A673 (cell line): ENCODE data around the gene LHFPL2. TPM values are rescaled to one million over a fixed set of nuclear protein-coding genes. Genes with fewer than 3 reads are reported as not detected.

ENCODE experiments used
- BruUV-seq: library from RNA; stranded (reverse); fragments of 400-500 nt; replicated peaks from 2 replicates; lab custom pipeline; 2021; lab: Mats Ljungman, UMichigan
- CTCF ChIA-PET: fragments of 300-600 bp; sonication (Branson Sonifier 250); formaldehyde crosslinking; loops from one replicate; lab custom pipeline; 2022; ENCODE audit warnings: antibody characterized with exemption; lab: Charles Lee
- POLR2A ChIA-PET: fragments of 300-600 bp; sonication (Branson Sonifier 250); formaldehyde crosslinking; loops from one replicate; lab custom pipeline; 2022; ENCODE audit warnings: antibody characterized with exemption; ENCODE audit not compliant: low non-redundant PET; lab: Charles Lee
- DNase-seq: peaks from one replicate; pipeline ENCODE4 v3.0.0-alpha.2; 2015; ENCODE audit warnings: low spot score
- H3K27ac ChIP-seq: fragments of 200-600 bp; sonication (generic); 2 replicates; pipeline ENCODE4 v1.5.1; 2016; ENCODE audit warnings: mixed run types, low read depth, mild to moderate bottlenecking, mixed read lengths, antibody characterized with exemption, low read length; ENCODE audit not compliant: poor library complexity, severe bottlenecking
- H3K27me3 ChIP-seq: fragments of 200-600 bp; sonication (generic); replicated peaks from 2 replicates; pipeline ENCODE4 v1.6.1; 2017; ENCODE audit warnings: mixed run types, low read depth, mild to moderate bottlenecking, mixed read lengths, antibody characterized with exemption, low read length; ENCODE audit not compliant: insufficient read depth, poor library complexity
- H3K36me3 ChIP-seq: fragments of 200-600 bp; sonication (generic); 2 replicates; pipeline ENCODE4 v1.6.1; 2016; ENCODE audit warnings: mixed run types, mild to moderate bottlenecking, mixed read lengths, antibody characterized with exemption, low read length; ENCODE audit not compliant: insufficient read depth, poor library complexity, severe bottlenecking
- H3K4me1 ChIP-seq: fragments of 200-600 bp; sonication (generic); 2 replicates; pipeline ENCODE4 v1.6.1; 2017; ENCODE audit warnings: mixed run types, mild to moderate bottlenecking, mixed read lengths, antibody characterized with exemption, low read length; ENCODE audit not compliant: insufficient read depth, poor library complexity, severe bottlenecking
- H3K4me3 ChIP-seq: fragments of 200-600 bp; sonication (generic); 2 replicates; pipeline ENCODE4 v1.5.1; 2016; ENCODE audit warnings: low read depth, mixed run types, mild to moderate bottlenecking, mixed read lengths, low read length; ENCODE audit not compliant: poor library complexity, severe bottlenecking
- H3K9me3 ChIP-seq: fragments of 200-600 bp; sonication (generic); 2 replicates; pipeline ENCODE4 v1.6.1; 2016; ENCODE audit warnings: mixed run types, low read depth, mild to moderate bottlenecking, mixed read lengths, antibody characterized with exemption, low read length; ENCODE audit not compliant: poor library complexity, severe bottlenecking
- EZH2 ChIP-seq: fragments of 200-600 bp; sonication (generic); IDR thresholded peaks from 2 replicates; pipeline ENCODE4 v1.6.1; 2017; ENCODE audit warnings: borderline replicate concordance, low read depth, mild to moderate bottlenecking, mixed read lengths, antibody characterized with exemption, low read length; ENCODE audit not compliant: poor library complexity, severe bottlenecking
- intact Hi-C: fragments of 100-400 bp; cut with micrococcal nuclease; formaldehyde crosslinking; loops from one replicate; pipeline ENCODE4 v1.10.0; 2022; ENCODE audit not compliant: unreplicated experiment
- total RNA-seq: library from RNA; stranded (reverse); gene quantifications from 2 replicates; pipeline ENCODE4 v1.2.3, GENCODE V29; 2021
- TF ChIP-seq, protein P1 (sequence below): fragments of 300-800, 200-600 bp; sonication (generic); conservative IDR thresholded peaks from 2 replicates; pipeline ENCODE4 v1.5.1; 2017; ENCODE audit warnings: low read depth, mild to moderate bottlenecking, antibody characterized with exemption, low read length, moderate library complexity, mixed read lengths

LHFPL2 gene
- total RNA-seq, 1 experiment from 2014 or later, result 6.2 TPM

DNA sequence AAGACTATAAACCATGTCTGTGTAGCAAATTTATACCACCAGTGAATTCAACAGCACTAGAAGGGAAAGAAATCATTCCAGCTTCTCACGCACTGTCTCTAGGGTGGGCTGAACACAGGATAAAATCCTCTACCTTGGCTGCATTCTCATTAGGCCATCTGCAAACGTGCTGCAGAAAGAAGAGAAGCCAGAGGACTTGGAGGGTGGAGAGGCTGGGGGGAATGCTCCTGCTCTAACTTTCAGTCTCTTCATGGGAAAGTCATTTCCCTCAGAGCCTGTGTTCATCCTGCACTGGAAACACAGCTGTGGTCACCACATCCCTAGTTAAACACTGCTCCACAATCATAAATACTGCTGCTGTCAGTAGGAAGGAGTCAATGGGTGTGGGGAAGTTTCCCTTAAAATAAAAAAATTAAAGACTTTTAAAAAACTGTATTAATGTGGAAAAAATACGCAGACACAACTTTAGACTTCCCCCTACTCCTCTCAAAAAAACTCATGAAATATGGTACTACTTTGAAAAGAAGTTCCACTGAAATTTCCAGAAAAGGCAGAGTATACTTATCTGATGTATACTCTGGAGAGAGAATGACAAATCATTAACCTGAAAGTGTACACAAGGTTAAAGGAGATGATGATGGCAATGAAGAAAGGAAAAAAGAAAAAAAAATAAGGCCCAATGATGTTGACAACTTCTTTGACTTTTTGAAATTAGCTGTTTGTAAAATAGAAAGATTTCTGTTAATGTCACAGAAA is 46.8 kb downstream of the LHFPL2 start:
- intact Hi-C loops, result no loop called here
- Histone ChIP-seq H3K27me3 (no peaks in the 10 kb centered on the region), H3K27ac (no peak overlapping the region), H3K9me3 (no peaks in the 10 kb centered on the region), H3K4me1 (no peaks in the 10 kb centered on the region), H3K36me3 (no peaks in the 10 kb centered on the region), H3K4me3 (no peak overlapping the region)
- no TSS peak for BruUV-seq
- DNase-seq, result no peak
- POLR2A ChIA-PET, result no interaction called here
- CTCF ChIA-PET, result no interaction called here
- TF ChIP-seq, protein P1, sequence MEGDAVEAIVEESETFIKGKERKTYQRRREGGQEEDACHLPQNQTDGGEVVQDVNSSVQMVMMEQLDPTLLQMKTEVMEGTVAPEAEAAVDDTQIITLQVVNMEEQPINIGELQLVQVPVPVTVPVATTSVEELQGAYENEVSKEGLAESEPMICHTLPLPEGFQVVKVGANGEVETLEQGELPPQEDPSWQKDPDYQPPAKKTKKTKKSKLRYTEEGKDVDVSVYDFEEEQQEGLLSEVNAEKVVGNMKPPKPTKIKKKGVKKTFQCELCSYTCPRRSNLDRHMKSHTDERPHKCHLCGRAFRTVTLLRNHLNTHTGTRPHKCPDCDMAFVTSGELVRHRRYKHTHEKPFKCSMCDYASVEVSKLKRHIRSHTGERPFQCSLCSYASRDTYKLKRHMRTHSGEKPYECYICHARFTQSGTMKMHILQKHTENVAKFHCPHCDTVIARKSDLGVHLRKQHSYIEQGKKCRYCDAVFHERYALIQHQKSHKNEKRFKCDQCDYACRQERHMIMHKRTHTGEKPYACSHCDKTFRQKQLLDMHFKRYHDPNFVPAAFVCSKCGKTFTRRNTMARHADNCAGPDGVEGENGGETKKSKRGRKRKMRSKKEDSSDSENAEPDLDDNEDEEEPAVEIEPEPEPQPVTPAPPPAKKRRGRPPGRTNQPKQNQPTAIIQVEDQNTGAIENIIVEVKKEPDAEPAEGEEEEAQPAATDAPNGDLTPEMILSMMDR, result no peak
- no peak for TF ChIP-seq EZH2

DNA sequence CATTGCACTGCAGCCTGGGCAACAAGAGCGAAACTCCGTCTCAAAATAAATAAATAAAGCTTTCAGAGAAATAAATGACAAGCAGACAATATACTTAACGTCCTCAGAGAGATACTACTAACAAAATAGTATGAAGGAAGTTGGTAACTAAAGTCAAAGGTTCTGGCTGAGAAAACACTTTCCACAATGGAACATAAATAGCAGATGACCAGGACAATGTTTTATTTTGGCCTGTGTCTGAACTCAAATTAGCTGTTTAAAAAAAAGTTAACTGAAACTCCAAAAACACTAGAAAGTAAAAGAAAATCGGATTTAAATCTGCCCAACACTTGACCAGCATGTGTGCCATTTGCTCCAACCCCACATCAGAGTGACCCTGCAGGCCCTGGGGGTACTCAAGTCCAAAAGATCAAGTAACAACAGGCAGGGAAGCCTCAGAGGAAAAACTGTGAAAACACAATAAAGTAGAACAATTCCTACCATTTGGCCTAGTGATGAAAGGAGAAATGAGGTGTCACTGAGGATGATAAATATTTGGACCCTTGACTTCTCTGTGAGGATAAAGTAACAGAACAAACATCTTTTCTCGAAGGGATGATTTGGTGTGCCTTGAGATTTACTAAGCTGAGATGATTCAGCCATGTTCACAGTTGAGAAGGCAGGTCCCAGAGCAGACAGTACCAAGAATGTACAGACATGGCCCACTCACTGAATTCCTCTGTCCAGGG is 47.7 kb downstream of the LHFPL2 start:
- no TSS peak for BruUV-seq
- Histone ChIP-seq H3K4me3 (no peak overlapping the region), H3K27ac (no peak overlapping the region), H3K9me3 (no peaks in the 10 kb centered on the region), H3K36me3 (no peaks in the 10 kb centered on the region), H3K27me3 (no peaks in the 10 kb centered on the region), H3K4me1 (no peaks in the 10 kb centered on the region)
- CTCF ChIA-PET, result no interaction called here
- POLR2A ChIA-PET, result no interaction called here
- TF ChIP-seq EZH2, result no peak
- DNase-seq, result no peak
- intact Hi-C loops, result no loop called here

DNA sequence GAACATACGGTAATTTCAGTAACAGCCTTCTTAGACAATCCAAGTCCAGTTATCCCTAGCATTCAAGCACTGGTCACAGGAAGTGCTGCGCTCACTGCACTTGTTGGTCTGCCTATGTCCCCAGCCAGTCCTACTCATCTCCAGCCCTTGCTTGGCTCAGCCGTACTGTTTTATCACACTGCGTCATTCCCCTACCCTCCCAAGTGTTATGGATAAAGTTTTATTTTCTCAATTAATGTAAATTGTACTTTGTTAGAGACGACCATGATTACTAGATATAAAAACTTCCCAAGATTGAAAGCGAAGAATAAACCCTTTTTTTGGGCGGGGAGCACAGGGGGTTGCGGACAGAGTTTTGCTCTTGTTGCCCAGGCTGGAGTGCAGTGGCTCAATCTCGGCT is 49.6 kb downstream of the LHFPL2 start:
- Histone ChIP-seq H3K36me3 (no peaks in the 10 kb centered on the region), H3K4me3 (no peak overlapping the region), H3K27ac (no peak overlapping the region), H3K4me1 (no peaks in the 10 kb centered on the region), H3K27me3 (no peaks in the 10 kb centered on the region), H3K9me3 (no peaks in the 10 kb centered on the region)
- TF ChIP-seq EZH2, result no peak
- TF ChIP-seq, protein P1, result no peak
- intact Hi-C loops, result no loop called here
- no peak for DNase-seq
- ChIA-PET CTCF (no interaction called here), POLR2A (no interaction called here)
- no TSS peak for BruUV-seq
